K562 (cell line): ENCODE data around the gene CAMK2N1.

Experiments used
- CTCF ChIP-seq, 3 experiments: IDR thresholded peaks in 2 of 3; conservative IDR thresholded peaks in 1 of 3; 2 replicates each; pipeline ENCODE4 v1.5.1; 2011 to 2012; ENCODE audit warnings: low read length in 3 of 3, mild to moderate bottlenecking in 3 of 3, control low read depth in 2 of 3, improper control_type of control experiment in 1 of 3, inconsistent platforms in 1 of 3, low read depth in 1 of 3, mixed read lengths in 1 of 3, moderate library complexity in 1 of 3; ENCODE audit not compliant: insufficient read depth in 2 of 3
- MAFK ChIP-seq: IDR thresholded peaks from 2 replicates; pipeline ENCODE4 v1.6.1; 2011; ENCODE audit warnings: low read length, improper control_type of control experiment
- MXI1 ChIP-seq: IDR thresholded peaks from 2 replicates; pipeline ENCODE4 v1.6.1; 2011; ENCODE audit warnings: low read depth, mild to moderate bottlenecking, improper control_type of control experiment, low read length
- ZNF274 ChIP-seq: IDR thresholded peaks from 2 replicates; pipeline ENCODE4 v1.6.1; 2011; ENCODE audit warnings: low read depth, mild to moderate bottlenecking, low read length, moderate library complexity, borderline replicate concordance

- TF ChIP-seq MAFK: no peak
- no peak for TF ChIP-seq CTCF (IDR thresholded peaks at IDR 0.05 in 2 of 3, conservative IDR thresholded peaks at IDR 0.05 in 1 of 3; ENCODE audit: insufficient read depth in 2 of 3, low read depth in 1 of 3, low read length in 3 of 3)
- TF ChIP-seq ZNF274: no peak
- TF ChIP-seq MXI1: no peak
Measured at GRCh38 chr1:20474333-20474975, 11.6 kb downstream of the CAMK2N1 start.
